ENCODE data around the gene ADRA1B. TPM values are rescaled to one million over a fixed set of nuclear protein-coding genes. Genes with fewer than 3 reads are reported as not detected.
A peak's percentile ranks its signal among the peaks of the same experiment; 100 is the strongest.

ADRA1B gene
- total RNA-seq, 1 experiment from 2014 or later: not detected

GRCh38 chr5:159972538-159973362 lies 56.5 kb downstream of the ADRA1B start:
- H3K4ac ChIP-seq (ENCODE audit: low read depth, low read length): no peak overlapping the region
- no peak overlapping the region for H3K27ac Mint-ChIP-seq
- no peak overlapping the region for H2AK5ac ChIP-seq (ENCODE audit: insufficient read length, low read length)
- H3K9ac ChIP-seq (ENCODE audit: extremely low read depth, insufficient read length, low read length): no peak overlapping the region
- peaks cover 9% of the 10 kb centered on the region for H3K23me2 ChIP-seq (ENCODE audit: insufficient read length, low read depth, low read length, poor library complexity, severe bottlenecking)
- H3K27me3 Mint-ChIP-seq (ENCODE audit: low read depth): peaks cover 73% of the 10 kb centered on the region
- H3K18ac ChIP-seq (ENCODE audit: insufficient read length, low read depth, low read length): no peak overlapping the region
- H3K4me1 Mint-ChIP-seq: peaks cover 7 to 10% of the 10 kb centered on the region in 2 experiments
- DNase-seq: peak; percentile 50
- H3K27me3 ChIP-seq (ENCODE audit: insufficient read depth, low read length): peaks cover 18% of the 10 kb centered on the region; the same call in 1 of the 2 replicates
- H2BK20ac ChIP-seq (ENCODE audit: low read depth, low read length, poor library complexity, severe bottlenecking): no peak overlapping the region
- no peaks in the 10 kb centered on the region for H3K4me1 ChIP-seq (ENCODE audit: insufficient read depth, low read length)
- H4K20me1 ChIP-seq (ENCODE audit: control insufficient read depth, insufficient read depth, insufficient read length): no peaks in the 10 kb centered on the region
- H4K8ac ChIP-seq (replicated peaks; ENCODE audit: insufficient read length, low read depth, low read length): no peak overlapping the region
- H3K79me2 ChIP-seq (ENCODE audit: insufficient read depth, low read length): no peaks in the 10 kb centered on the region
- H3K14ac ChIP-seq (ENCODE audit: insufficient read depth, low read length): no peak overlapping the region
- H2BK5ac ChIP-seq (ENCODE audit: insufficient read length, low read length): no peak overlapping the region
- no peak overlapping the region for H2AFZ ChIP-seq (ENCODE audit: low read length)
- no peak overlapping the region for H3T11ph ChIP-seq (ENCODE audit: low read length)
- peaks cover 0 to 2% (median 0%) of the 10 kb centered on the region in 3 experiments; a peak in 1 of 7 replicates for H3K36me3 Mint-ChIP-seq (ENCODE audit: insufficient read depth in 1 of 3, low read depth in 3 of 3)
- H3K27ac ChIP-seq (ENCODE audit: insufficient read length, low read depth, low read length): no peak overlapping the region
- H3K9me3 Mint-ChIP-seq: no peaks in the 10 kb centered on the region; a peak in 2 of 5 replicates
- H3K9me3 ChIP-seq (ENCODE audit: control insufficient read depth, low read depth, low read length): no peaks in the 10 kb centered on the region
- peak overlapping the region; percentile 22 for H3K4me2 ChIP-seq (ENCODE audit: insufficient read depth, insufficient read length, low read length)
- H3K79me1 ChIP-seq (ENCODE audit: insufficient read depth, low read depth, low read length, poor library complexity, severe bottlenecking): no peaks in the 10 kb centered on the region
- H3K56ac ChIP-seq (ENCODE audit: insufficient read length, low read depth, low read length): no peak overlapping the region
- H4K91ac ChIP-seq (ENCODE audit: insufficient read length, low read depth, low read length): no peak overlapping the region
- no CpG with 5 or more reads among the region's 50 CpGs for WGBS (ENCODE audit: extremely low coverage, insufficient read length, low lambda C conversion rate)
- peak overlapping the region; percentile 64 to 85 for H3K4me3 Mint-ChIP-seq
- no peak overlapping the region for H2BK120ac ChIP-seq (ENCODE audit: low read depth, low read length, poor library complexity, severe bottlenecking)
- TF ChIP-seq CTCF (conservative IDR thresholded peaks at IDR 0.05): no peak
- no peak overlapping the region for H3K23ac ChIP-seq (ENCODE audit: insufficient read length, low read depth, low read length)
- H2BK15ac ChIP-seq (ENCODE audit: low read depth, low read length): no peak overlapping the region
- no peak overlapping the region for H4K5ac ChIP-seq (ENCODE audit: insufficient read length, low read depth, low read length)
- H2BK12ac ChIP-seq (ENCODE audit: insufficient read length, low read depth, low read length): no peak overlapping the region
